ENCODE measurements around the gene TMEM175.
"Not testable (repeated sequence)": the region's sequence is repeated elsewhere in the genome, so short reads cannot be mapped to it uniquely, and the experiment has no call there.

The TMEM175 gene

GRCh38 chr4:988726-989721 is 56.8 kb downstream of the TMEM175 start:
- DNase-seq (ENCODE audit: low read depth in 4 of 4, low spot score in 1 of 4): no peak

GRCh38 chr4:989722-990471 is 57.6 kb downstream of the TMEM175 start:
- DNase-seq (ENCODE audit: low read depth in 4 of 4, low spot score in 1 of 4): no peak

- DNase-seq (ENCODE audit: low read depth in 4 of 4, low spot score in 1 of 4): no peak
These were observed 58.6 kb downstream of the TMEM175 start for GRCh38 chr4:990746-991367.

- no peak for DNase-seq (ENCODE audit: low read depth in 4 of 4, low spot score in 1 of 4)
These were observed 59.4 kb downstream of the TMEM175 start for GRCh38 chr4:991451-992296.

- DNase-seq (ENCODE audit: low read depth in 4 of 4, low spot score in 1 of 4): no peak
These were observed 60.2 kb downstream of the TMEM175 start for GRCh38 chr4:992297-993110.

- DNase-seq (ENCODE audit: low read depth in 4 of 4, low spot score in 1 of 4): no peak
These were observed 61.1 kb downstream of the TMEM175 start, which contains the start of gene SLC26A1 for GRCh38 chr4:993111-994029. TSS of gene SLC26A1 (minus strand) at chr4:993404. CDS start at chr4:991703, 1,701 bp downstream.

- no peak for DNase-seq (ENCODE audit: low read depth in 4 of 4, low spot score in 1 of 4)
These were observed 63.2 kb downstream of the TMEM175 start for GRCh38 chr4:995311-996026.

GRCh38 chr4:996030-996996 is 64.1 kb downstream of the TMEM175 start:
- no peak for DNase-seq (ENCODE audit: low read depth in 4 of 4, low spot score in 1 of 4)

- DNase-seq (ENCODE audit: low read depth in 4 of 4, low spot score in 1 of 4): no peak
These were observed 64.7 kb downstream of the TMEM175 start for GRCh38 chr4:996997-997374.

GRCh38 chr4:997375-998071 is 65.3 kb downstream of the TMEM175 start:
- DNase-seq (ENCODE audit: low read depth in 4 of 4, low spot score in 1 of 4): no peak

- no peak for DNase-seq (ENCODE audit: low read depth in 4 of 4, low spot score in 1 of 4)
These were observed 65.9 kb downstream of the TMEM175 start for GRCh38 chr4:998096-998691.

- not testable (repeated sequence) for DNase-seq (ENCODE audit: low read depth in 4 of 4, low spot score in 1 of 4)
These were observed 67.1 kb downstream of the TMEM175 start for GRCh38 chr4:999240-999863.

- DNase-seq (ENCODE audit: low read depth in 4 of 4, low spot score in 1 of 4): no peak
These were observed 67.7 kb downstream of the TMEM175 start for GRCh38 chr4:999882-1000425.

- no peak for DNase-seq (ENCODE audit: low read depth in 4 of 4, low spot score in 1 of 4)
These were observed 68.5 kb downstream of the TMEM175 start for GRCh38 chr4:1000686-1001260.
